ENCODE data around the gene RUFY2.

RUFY2 gene

DNA sequence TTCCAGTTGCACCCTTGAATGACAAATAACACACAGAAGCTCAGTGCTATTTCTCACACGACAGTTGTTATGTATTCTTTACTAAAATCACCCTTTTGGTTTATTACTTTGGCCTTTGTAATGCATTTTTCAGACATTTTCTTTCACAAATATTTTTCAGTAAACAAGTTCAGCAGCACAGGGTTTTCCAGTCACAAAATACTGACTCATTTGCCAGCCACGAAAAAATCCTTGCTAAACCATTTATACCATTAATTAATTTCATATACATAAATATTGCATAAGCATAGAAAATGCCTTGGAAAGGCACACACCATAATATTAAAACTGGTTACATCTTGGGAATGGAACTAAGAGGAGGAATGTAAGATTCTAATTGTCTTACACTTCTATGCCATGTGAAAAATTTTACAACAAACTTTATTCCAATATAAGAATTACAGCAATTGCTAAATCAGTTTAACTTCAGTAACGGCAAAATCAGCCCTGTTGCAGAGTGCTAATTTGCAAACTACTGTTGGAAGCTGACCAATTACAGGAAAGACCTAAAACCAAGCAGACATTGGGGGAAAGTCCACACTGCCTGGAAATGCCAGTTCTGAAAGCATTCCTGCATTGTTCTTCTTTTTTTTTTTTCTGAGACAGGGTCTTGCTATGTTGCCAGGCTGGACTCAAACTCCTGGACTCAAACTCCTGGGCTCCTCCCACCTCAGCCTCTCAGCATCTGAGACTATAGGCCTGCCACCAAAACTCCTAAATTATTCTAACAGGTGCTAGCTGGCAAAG lies 42.8 kb downstream of the RUFY2 start:
- in situ Hi-C loops (cut with HindIII; ENCODE audit: low sequenced_read_pairs) = no loop called here

GRCh38 chr10:68362590-68362989 lies 44.5 kb downstream of the RUFY2 start:
- in situ Hi-C loops (cut with HindIII; ENCODE audit: low sequenced_read_pairs) = no loop called here

DNA sequence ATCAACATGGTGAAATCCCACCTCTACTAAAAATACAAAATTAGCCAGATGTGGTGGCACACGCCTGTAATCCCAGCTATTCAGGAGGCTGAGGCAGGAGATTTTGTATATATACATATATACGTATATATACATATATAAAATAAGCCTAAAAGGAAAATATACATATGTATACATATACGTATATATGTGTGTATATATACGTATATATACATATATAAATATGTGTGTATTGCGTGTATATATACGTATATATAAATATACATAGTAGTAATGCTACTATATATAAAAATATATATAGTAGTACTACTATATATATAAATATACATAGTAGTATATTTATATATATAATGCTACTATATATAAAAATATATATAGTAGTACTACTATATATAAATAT lies 47.9 kb downstream of the RUFY2 start:
- in situ Hi-C loops (cut with HindIII; ENCODE audit: low sequenced_read_pairs) = no loop called here

- in situ Hi-C loops (cut with HindIII; ENCODE audit: low sequenced_read_pairs) = no loop called here
These were observed 53.5 kb downstream of the RUFY2 start for GRCh38 chr10:68353537-68353936.

GRCh38 chr10:68348265-68348741 lies 58.8 kb downstream of the RUFY2 start:
- in situ Hi-C loops (cut with HindIII; ENCODE audit: low sequenced_read_pairs) = no loop called here

- in situ Hi-C loops (cut with HindIII; ENCODE audit: low sequenced_read_pairs) = no loop called here
These were observed 60.3 kb downstream of the RUFY2 start for GRCh38 chr10:68346774-68347173.

DNA sequence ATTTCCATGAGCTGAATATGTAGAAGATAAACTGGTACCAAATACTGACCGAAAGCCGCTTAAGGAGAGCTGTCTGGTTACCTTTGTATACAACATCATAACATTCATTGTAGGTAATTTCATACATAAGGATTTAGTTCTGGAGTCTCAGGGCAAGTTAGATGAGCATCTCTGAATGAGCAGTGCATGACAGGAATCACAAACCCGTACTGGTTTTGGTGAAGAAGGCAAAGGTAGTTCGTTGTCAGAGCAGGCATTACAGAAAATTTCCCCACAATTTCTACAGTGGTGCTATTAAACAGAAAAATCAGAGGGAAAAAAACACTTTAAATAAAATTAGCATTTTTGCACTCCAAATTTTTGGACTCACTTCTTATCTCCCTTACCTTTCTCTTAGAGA lies 61.5 kb downstream of the RUFY2 start:
- in situ Hi-C loops (cut with HindIII; ENCODE audit: low sequenced_read_pairs) = no loop called here

- in situ Hi-C loops (cut with HindIII; ENCODE audit: low sequenced_read_pairs) = no loop called here
These were observed 64.1 kb downstream of the RUFY2 start for GRCh38 chr10:68342909-68343516.

DNA sequence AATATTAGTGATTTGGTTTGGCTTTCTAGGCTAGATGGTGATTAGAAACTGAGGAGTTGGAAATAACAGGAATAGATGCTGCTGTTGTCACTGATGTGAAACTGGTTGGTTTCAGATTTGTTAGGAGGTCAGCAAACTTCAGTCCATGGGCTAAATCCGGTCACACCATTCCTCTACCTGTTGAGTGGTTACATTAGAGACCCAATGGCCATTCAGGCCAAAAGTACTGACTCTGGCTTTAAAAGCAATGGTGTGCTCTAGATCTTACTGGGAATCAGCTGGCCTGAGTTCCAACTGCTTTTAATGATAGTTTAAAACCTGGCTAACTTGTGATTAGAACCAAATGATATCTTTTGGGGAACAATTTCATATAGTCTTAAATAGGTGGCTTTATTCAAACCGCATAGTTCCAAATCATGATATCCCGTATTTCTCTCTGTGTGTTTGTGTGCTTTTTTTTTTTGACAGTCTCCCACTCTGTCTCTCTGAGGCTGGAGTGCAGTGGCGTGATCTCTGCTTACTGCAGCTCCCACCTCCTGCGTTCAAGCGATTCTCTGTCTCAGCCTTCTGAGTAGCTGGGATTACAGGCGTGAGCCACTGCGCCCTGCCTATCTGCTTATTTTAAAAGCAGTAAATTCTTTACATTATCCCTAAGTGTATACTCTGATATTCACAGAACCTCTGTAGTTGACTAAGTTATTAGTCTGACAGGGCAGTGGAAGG lies 66.6 kb downstream of the RUFY2 start:
- in situ Hi-C loops (cut with HindIII; ENCODE audit: low sequenced_read_pairs) = no loop called here

DNA sequence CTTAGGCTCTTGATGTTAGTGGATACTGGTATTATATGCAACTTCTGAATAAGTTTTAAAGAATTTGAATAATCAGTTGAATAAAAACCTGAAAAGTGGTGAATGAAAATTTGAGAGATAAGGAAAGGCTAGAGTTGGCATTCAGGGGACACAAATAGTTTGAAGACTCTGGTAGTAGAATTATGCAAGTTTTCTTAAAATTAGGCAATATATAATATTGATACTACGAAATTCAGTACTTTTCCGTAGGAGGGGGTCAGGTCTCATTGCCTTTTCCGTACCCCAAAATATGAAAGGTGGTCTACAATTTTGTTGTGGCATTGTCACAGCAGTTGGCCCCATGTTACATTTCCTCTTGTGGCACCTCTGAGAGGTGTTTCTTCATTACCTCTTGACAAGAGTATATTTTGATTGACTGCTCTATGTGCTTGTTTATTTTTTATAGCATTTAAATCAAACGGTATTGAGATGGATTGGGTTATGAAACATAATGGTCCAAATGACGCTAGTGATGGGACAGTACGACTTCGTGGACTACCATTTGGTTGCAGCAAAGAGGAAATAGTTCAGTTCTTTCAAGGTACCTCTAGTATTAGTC lies 70.2 kb downstream of the RUFY2 start:
- in situ Hi-C loops (cut with HindIII; ENCODE audit: low sequenced_read_pairs) = no loop called here

DNA sequence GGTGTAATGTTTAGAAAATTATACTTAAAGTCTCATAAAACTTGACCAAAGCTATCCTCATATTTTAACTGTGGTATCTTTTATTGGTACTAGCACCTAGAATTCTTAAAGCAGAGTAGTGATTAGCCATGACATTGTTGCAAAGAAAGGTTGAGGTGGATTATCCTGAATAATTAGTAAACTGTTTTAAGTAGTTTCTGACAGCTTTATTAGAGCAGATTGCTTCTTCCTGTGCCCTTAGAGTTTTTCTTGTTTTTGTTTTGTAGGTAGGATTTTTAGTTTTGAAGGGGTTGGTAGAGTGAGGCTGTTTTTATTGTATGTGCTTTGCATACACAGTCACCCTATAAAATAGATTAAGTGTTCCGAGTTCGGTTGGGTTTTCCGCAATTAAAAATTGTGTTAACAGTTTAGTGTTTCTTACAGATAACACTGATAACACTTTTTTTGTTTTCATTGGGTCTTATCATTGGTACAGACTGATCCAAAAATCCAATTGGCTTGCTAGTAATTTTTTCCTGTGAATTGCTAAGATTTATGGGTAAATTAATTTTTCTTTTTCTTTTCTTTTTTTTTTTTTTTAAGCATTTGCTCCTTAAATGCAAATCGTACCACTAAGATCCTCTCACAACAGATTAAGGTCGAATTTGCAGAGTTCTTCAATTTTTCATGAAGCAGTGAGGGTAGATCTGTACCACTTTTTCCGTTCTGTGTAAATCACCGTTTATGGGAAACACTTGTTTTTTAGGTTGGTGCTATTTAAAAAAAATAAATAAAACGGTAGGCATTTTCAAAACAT lies 72.2 kb downstream of the RUFY2 start:
- in situ Hi-C loops (cut with HindIII; ENCODE audit: low sequenced_read_pairs) = no loop called here

GRCh38 chr10:68333440-68334431 lies 73.3 kb downstream of the RUFY2 start:
- in situ Hi-C loops (cut with HindIII; ENCODE audit: low sequenced_read_pairs) = no loop called here

GRCh38 chr10:68333058-68333395 lies 74.0 kb downstream of the RUFY2 start:
- in situ Hi-C loops (cut with HindIII; ENCODE audit: low sequenced_read_pairs) = no loop called here

DNA sequence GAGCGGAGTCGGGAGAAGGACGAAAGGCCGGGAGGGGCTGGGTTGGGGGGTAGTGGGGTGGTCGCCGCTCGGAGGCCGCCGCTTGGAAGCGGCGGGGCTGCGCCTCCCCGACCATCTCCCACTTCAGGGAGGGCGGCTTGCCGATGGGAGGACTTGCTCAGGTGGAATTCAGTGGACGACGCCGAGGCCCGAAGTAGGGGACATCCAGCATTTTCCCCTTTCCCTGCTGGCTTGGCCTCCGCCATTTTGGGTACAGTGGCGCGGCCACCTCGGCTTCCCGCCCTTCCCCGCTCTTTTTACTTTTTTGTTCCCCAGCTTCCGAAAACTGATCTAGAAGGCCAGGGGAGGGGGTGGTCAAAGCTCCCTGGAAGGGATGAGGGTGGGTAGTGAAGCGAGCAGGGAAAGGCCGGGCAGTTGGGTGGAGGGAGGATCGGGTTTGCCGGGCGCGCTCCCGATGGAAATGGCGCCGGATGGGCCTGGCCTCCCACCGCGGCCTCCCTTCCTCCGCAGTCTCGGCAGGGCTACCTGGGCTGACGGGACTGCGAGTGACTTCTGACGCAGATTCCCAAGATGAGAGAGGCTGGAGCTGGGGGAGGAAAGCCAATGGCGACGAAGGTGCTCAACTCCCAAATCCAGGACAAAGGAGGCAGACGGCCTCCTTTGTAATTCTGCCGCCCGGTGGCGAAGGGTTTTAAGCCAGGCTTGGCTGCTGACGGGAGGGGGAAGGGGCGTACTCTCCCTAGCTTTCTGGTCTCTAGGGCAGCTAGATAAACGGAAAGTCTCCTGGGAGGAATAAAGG lies 74.6 kb downstream of the RUFY2 start, which contains the start of gene PBLD:
PBLD (minus strand) TSS at position 670 of the 799 bp plus-strand sequence. CDS start 26,084 bp downstream, outside the sequence.
- in situ Hi-C loops (cut with HindIII; ENCODE audit: low sequenced_read_pairs) = no loop called here

- in situ Hi-C loops (cut with HindIII; ENCODE audit: low sequenced_read_pairs) = no loop called here
These were observed 75.4 kb downstream of the RUFY2 start, which contains the start of gene HNRNPH3 for GRCh38 chr10:68331455-68332258. TSS of gene HNRNPH3 (plus strand) at chr10:68332064. CDS start at chr10:68337222, 5,158 bp downstream.

DNA sequence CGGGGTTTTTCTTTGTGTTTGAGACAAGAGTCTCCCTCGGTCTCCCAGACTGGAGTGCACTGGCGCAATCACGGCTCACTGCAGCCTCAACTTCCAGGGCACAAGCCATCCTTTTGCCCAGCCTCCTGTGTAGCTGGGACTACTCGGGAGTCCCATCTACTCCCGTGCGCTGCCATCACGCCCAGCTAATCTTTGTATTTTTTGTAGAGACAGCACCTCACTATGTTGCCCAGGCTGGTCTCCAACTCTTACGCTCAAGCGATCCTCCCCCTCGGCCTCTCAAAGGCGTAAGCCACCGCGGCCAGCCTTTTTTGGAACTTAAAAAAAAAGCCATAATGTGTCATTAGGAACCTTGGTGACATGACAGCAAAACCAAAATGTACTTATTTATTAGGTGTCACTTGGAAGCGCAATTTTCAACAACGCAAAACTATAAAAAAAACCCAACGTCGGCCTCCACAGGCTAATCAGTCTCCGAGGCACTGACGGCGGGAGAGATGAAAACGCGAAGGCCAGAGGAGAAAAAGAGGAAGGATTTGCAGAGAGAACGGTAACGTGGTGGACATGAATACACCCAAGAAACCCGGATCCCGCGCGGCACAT lies 76.1 kb downstream of the RUFY2 start:
- in situ Hi-C loops (cut with HindIII; ENCODE audit: low sequenced_read_pairs) = no loop called here

DNA sequence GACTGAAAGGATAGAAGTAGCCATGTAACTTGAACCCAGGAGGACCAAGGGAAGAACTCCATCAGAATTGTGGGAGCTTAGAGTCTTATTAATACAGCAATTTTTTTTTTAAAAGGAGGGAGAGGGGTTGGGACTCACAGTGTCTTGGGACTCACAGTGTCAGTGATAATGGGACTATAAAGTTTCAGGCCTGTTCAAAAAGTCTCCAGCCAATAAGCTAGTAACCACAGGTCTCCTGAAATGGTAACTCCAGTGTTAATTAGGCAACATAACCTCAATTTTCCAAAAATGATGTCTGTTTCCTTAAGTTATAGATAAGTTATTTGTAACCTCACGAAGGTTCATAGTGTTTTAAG lies 77.6 kb downstream of the RUFY2 start:
- in situ Hi-C loops (cut with HindIII; ENCODE audit: low sequenced_read_pairs) = no loop called here

Measured in endothelial cell of hepatic sinusoid (primary cell).